Endothelial cell of umbilical vein (primary cell): ENCODE results near the gene SEPTIN10. TPM values are rescaled to one million over a fixed set of nuclear protein-coding genes. Genes with fewer than 3 reads are reported as not detected.

Experiments used
- BruUV-seq: library from RNA; stranded (reverse); fragments of 400-500 nt; replicated peaks from 2 replicates; lab custom pipeline; 2021; lab: Mats Ljungman, UMichigan
- CTCF ChIA-PET: fragments of 300-600, 350-600 bp; sonication (Branson Sonifier 250); formaldehyde crosslinking; loops from one replicate; lab custom pipeline; 2021; ENCODE audit warnings: antibody characterized with exemption, inconsistent platforms; lab: Charles Lee
- POLR2A ChIA-PET: fragments of 300-600, 350-600 bp; sonication (Branson Sonifier 250); formaldehyde crosslinking; loops from one replicate; lab custom pipeline; 2021; ENCODE audit warnings: antibody characterized with exemption, inconsistent platforms; lab: Charles Lee
- DNase-seq: peaks from one replicate; pipeline ENCODE4 v3.0.0-alpha.2; 2011; ENCODE audit warnings: low read depth, low spot score
- FAIRE-seq: peaks from 2 replicates; lab custom pipeline; 2011; peaks lifted over from hg19 to GRCh38; lab: Jason Lieb, UNC
- H2AFZ ChIP-seq: 2 replicates; pipeline ENCODE4 v1.6.0; 2012; ENCODE audit warnings: low read depth, low read length, control low read depth, inconsistent platforms
- H3K27ac ChIP-seq: 2 replicates; pipeline ENCODE4 v1.5.1; 2011; ENCODE audit warnings: low read depth, mild to moderate bottlenecking, control low read depth, low read length, moderate library complexity; ENCODE audit not compliant: insufficient read depth
- H3K27me3 ChIP-seq, 2 experiments: 2 replicates each; pipeline versions ENCODE4 v1.6.0 to v1.6.1; 2011; ENCODE audit warnings: low read length in 2 of 2, mixed read lengths in 1 of 2; ENCODE audit not compliant: control insufficient read depth in 2 of 2, insufficient read depth in 2 of 2
- H3K36me3 ChIP-seq, 2 experiments: 2 replicates in 1 of 2; 3 replicates in 1 of 2; pipeline ENCODE4 v1.5.1; 2011; ENCODE audit warnings: low read length in 2 of 2, mild to moderate bottlenecking in 1 of 2, moderate library complexity in 1 of 2; ENCODE audit not compliant: control insufficient read depth in 2 of 2, insufficient read depth in 2 of 2; ENCODE audit errors: extremely low read depth in 1 of 2
- H3K4me1 ChIP-seq: 3 replicates; pipeline ENCODE4 v1.5.1; 2011; ENCODE audit warnings: mild to moderate bottlenecking, low read length; ENCODE audit not compliant: control insufficient read depth, insufficient read depth; ENCODE audit errors: extremely low read depth
- H3K4me2 ChIP-seq: 2 replicates; pipeline ENCODE4 v1.6.1; 2011; ENCODE audit warnings: low read length, control low read depth, mixed read lengths; ENCODE audit not compliant: insufficient read depth
- H3K4me3 ChIP-seq, 3 experiments: fragments of 200-600 bp in 1 of 3; sonication (generic), shearing (Covaris generic) in 1 of 3; replicated peaks in 1 of 3; 2 replicates each; pipeline ENCODE4 v1.5.1; 2011 to 2016; ENCODE audit warnings: control low read depth in 3 of 3, low read length in 3 of 3, mild to moderate bottlenecking in 2 of 3, inconsistent platforms in 1 of 3, low read depth in 1 of 3, moderate library complexity in 1 of 3; ENCODE audit not compliant: insufficient read depth in 1 of 3
- H3K79me2 ChIP-seq: 2 replicates; pipeline ENCODE4 v1.6.0; 2012; ENCODE audit warnings: low read length, inconsistent platforms; ENCODE audit not compliant: control insufficient read depth, insufficient read depth
- H3K9ac ChIP-seq: replicated peaks from 2 replicates; pipeline ENCODE3; 2011; ENCODE audit warnings: low read length, control low read depth; ENCODE audit not compliant: insufficient read depth; ENCODE audit errors: extremely low read depth
- H3K9me1 ChIP-seq: replicated peaks from 3 replicates; pipeline ENCODE4 v1.6.0; 2011; ENCODE audit warnings: mild to moderate bottlenecking, low read length; ENCODE audit not compliant: control insufficient read depth, insufficient read depth; ENCODE audit errors: extremely low read depth
- H3K9me3 ChIP-seq: replicated peaks from 2 replicates; pipeline ENCODE4 v1.5.1; 2012; ENCODE audit warnings: low read length, inconsistent platforms; ENCODE audit not compliant: control insufficient read depth, insufficient read depth
- H4K20me1 ChIP-seq: replicated peaks from 2 replicates; pipeline ENCODE3; 2011; ENCODE audit warnings: mild to moderate bottlenecking, low read length; ENCODE audit not compliant: control insufficient read depth, insufficient read depth; ENCODE audit errors: extremely low read depth
- CTCF ChIP-seq, 2 donors: IDR thresholded peaks; 1 replicate in 1 of 2; 2 replicates in 1 of 2; pipeline ENCODE4 v1.5.1; 2011; ENCODE audit warnings: low read length in 2 of 2, mild to moderate bottlenecking in 2 of 2, moderate library complexity in 2 of 2, control low read depth in 1 of 2, inconsistent platforms in 1 of 2, low read depth in 1 of 2; ENCODE audit not compliant: insufficient read depth in 1 of 2; ENCODE audit errors: extremely low read depth in 1 of 2
- EZH2 ChIP-seq: IDR thresholded peaks from 2 replicates; pipeline ENCODE4 v1.6.1; 2012; ENCODE audit warnings: borderline replicate concordance, low read depth, mild to moderate bottlenecking, moderate library complexity, low read length, inconsistent platforms; ENCODE audit not compliant: severe bottlenecking
- FOS ChIP-seq: IDR thresholded peaks from 2 replicates; pipeline ENCODE4 v1.6.1; 2011; ENCODE audit warnings: mild to moderate bottlenecking, low read length, moderate library complexity, borderline replicate concordance; ENCODE audit not compliant: insufficient read depth
- GATA2 ChIP-seq: IDR thresholded peaks from 2 replicates; pipeline ENCODE4 v1.7.0; 2011; ENCODE audit warnings: low read depth, mild to moderate bottlenecking, moderate library complexity, mixed read lengths, low read length; ENCODE audit not compliant: insufficient read length, insufficient read depth
- JUN ChIP-seq: IDR thresholded peaks from 2 replicates; pipeline ENCODE4 v1.6.1; 2011; ENCODE audit warnings: borderline replicate concordance, low read depth; ENCODE audit not compliant: insufficient read length, insufficient read depth
- MYC ChIP-seq: IDR thresholded peaks from one replicate; pipeline ENCODE4 v1.6.1; 2011; ENCODE audit warnings: mild to moderate bottlenecking, low read depth, low read length
- POLR2A ChIP-seq: IDR thresholded peaks from 2 replicates; pipeline ENCODE4 v1.6.1; 2012; ENCODE audit warnings: low read depth, mild to moderate bottlenecking, control low read depth, low read length
- POLR2AphosphoS5 ChIP-seq: IDR thresholded peaks from 2 replicates; pipeline ENCODE4 v1.6.1; 2012; ENCODE audit warnings: low read depth, mild to moderate bottlenecking, control low read depth, low read length, moderate library complexity; ENCODE audit not compliant: insufficient read depth
- dilution Hi-C: fragments of 300-500 bp; cut with MboI; formaldehyde crosslinking; loops from one replicate; pipeline ENCODE4 v1.15.0; 2019; ENCODE audit warnings: low sequenced_read_pairs; ENCODE audit not compliant: extremely low pct_ligation_motif_present
- intact Hi-C: fragments of 100-400 bp; cut with micrococcal nuclease; formaldehyde crosslinking; loops from one replicate; pipeline ENCODE4 v1.10.0; 2022
- polyA plus RNA-seq, 4 experiments: library from polyadenylated mRNA; depleted of rRNA in 3 of 4; stranded (reverse) in 3 of 4; unstranded in 1 of 4; fragments of >200 nt; gene quantifications; 2 replicates each; pipeline versions ENCODE4 v1.2.1 to v1.2.3, GENCODE V29; 2011 to 2012; ENCODE audit warnings: missing spikeins in 1 of 4
- total RNA-seq: library from RNA; stranded (reverse); gene quantifications from 2 replicates; pipeline ENCODE4 v1.2.3, GENCODE V29; 2021
- TF ChIP-seq, protein P1 (sequence below): IDR thresholded peaks from 2 replicates; pipeline ENCODE4 v1.6.1; 2011; ENCODE audit not compliant: insufficient read depth, insufficient read length

SEPTIN10 gene
- total and polyA plus RNA-seq, 2 donors (not counting 3 experiments of a cell fraction or from before 2014, with no cell fraction given): 26.1 to 121 TPM

- no peak overlapping the region for H3K27ac ChIP-seq
- no peak overlapping the region for H3K9ac ChIP-seq
- intact Hi-C loops (no loop called here), dilution Hi-C loops (no loop called here)
- no peaks in the 10 kb centered on the region for H3K9me1 ChIP-seq
- ChIA-PET POLR2A (no interaction called here), CTCF (interaction anchor here (3.5 kb wide), 1 partner anchor 71 kb away, joined by 46 read pairs; no protein-coding TSS in a partner anchor)
- H4K20me1 ChIP-seq: no peaks in the 10 kb centered on the region
- FAIRE-seq (no peak), DNase-seq (no peak)
- BruUV-seq: TSS peak; percentile 32
- TF ChIP-seq CTCF (IDR thresholded peaks at IDR 0.05; ENCODE audit: extremely low read depth in 1 of 2, insufficient read depth in 1 of 2, low read depth in 1 of 2, low read length in 2 of 2): no peak
- no peak for TF ChIP-seq EZH2
- TF ChIP-seq FOS: no peak
- TF ChIP-seq MYC: no peak
- TF ChIP-seq POLR2A: no peak
- no peak for TF ChIP-seq GATA2
- TF ChIP-seq JUN: no peak
- no peak for TF ChIP-seq POLR2AphosphoS5
- TF ChIP-seq, protein P1, sequence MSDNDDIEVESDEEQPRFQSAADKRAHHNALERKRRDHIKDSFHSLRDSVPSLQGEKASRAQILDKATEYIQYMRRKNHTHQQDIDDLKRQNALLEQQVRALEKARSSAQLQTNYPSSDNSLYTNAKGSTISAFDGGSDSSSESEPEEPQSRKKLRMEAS: no peak
- H3K4me1 ChIP-seq: peaks cover 31% of the 10 kb centered on the region
- no peaks in the 10 kb centered on the region for H3K9me3 ChIP-seq
- H3K36me3 ChIP-seq: no peaks in the 10 kb centered on the region
- H3K4me3 ChIP-seq: no peak overlapping the region
- no peak overlapping the region for H2AFZ ChIP-seq
- H3K4me2 ChIP-seq: peak overlapping the region; percentile 64
- peaks cover 38% of the 10 kb centered on the region for H3K79me2 ChIP-seq
- no peaks in the 10 kb centered on the region for H3K27me3 ChIP-seq
Observed at GRCh38 chr2:109616184-109616583, 2.4 kb upstream of the SEPTIN10 start.
